Head of caudate nucleus (tissue), 42 donors: Measurements from ENCODE around the gene CFAP157.

Experiments used
- DNase-seq, 42 donors: peaks; one replicate each; pipeline versions ENCODE4 v3.0.0 to v3.0.0-alpha.2; 2020 to 2021; ENCODE audit warnings: mixed read lengths in 7 of 42
- intact Hi-C: fragments of 100-400 bp; cut with DNase I; formaldehyde crosslinking; loops from one replicate; pipeline ENCODE4 v1.15.0; 2022

CFAP157 gene

DNA sequence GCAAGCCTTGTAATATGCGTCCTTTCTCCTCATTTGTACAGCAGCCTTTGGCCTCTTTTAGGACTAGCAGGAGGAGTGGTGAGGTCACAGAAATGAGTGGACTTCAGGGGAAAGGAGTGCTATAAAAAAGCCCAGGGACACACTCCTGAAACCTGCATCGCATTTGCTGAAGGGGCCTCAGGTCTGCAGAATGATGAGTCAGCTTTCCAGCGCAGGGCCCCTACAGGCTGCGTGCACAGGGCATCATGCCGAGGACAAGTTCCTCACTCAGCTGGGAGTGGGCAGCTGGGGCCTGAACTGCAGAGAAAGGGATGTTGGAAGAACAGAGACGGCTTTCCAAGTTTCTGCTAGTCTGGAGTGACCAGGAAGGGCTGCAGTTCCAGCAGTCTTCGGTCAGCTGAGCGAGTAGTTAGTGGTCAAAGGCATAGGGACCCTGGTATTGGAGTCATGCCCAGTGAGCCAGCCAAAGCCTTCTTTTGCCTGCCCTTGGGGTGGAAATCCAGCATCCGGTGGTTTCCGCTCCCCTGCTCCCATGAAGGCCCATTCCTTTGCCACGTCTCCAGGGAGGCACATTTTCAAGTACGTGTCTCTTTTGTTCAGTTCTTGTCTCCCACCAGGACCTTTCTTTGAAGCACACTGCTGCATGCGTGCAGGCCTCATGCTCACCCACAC is 17.3 kb upstream of the CFAP157 start:
- intact Hi-C loops = no loop called here
- peak in 1 of 42 donors; percentile 30 for DNase-seq

- DNase-seq = peak in 12 of 42 donors; percentile 27 to 60 (median 42)
- intact Hi-C loops = no loop called here
Observed at GRCh38 chr9:127690735-127691134, 16.1 kb upstream of the CFAP157 start.

DNA sequence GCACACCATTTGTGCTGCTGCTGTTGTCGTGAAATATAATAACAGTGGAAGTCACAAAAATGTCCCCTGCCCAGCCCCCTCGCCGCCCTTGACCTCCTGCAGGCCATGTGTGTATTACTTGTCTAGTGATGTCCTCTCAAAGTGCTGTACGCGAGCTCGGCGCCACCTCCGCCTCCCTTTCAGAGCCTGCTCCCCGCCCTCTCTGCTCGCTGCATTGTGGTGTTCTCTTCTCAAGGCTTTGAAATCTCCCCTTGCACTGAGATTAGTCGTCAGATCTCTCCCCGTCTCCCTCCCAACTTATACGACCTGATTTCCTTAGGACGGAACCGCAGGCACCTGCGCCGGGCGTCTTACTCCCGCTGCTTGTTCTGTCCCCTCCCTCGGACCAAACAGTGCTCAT is 14.7 kb upstream of the CFAP157 start:
- DNase-seq = peak in 12 of 42 donors; percentile 10 to 61 (median 42)
- intact Hi-C loops = no loop called here

- intact Hi-C loops = no loop called here
- DNase-seq = peak in 35 of 42 donors; percentile 26 to 87 (median 62)
Observed at GRCh38 chr9:127693143-127693542, 13.6 kb upstream of the CFAP157 start.

GRCh38 chr9:127693697-127694096 is 13.1 kb upstream of the CFAP157 start:
- intact Hi-C loops = no loop called here
- no peak for DNase-seq

- intact Hi-C loops = no loop called here
- no peak for DNase-seq
Observed at GRCh38 chr9:127694890-127695720, 11.7 kb upstream of the CFAP157 start.

DNA sequence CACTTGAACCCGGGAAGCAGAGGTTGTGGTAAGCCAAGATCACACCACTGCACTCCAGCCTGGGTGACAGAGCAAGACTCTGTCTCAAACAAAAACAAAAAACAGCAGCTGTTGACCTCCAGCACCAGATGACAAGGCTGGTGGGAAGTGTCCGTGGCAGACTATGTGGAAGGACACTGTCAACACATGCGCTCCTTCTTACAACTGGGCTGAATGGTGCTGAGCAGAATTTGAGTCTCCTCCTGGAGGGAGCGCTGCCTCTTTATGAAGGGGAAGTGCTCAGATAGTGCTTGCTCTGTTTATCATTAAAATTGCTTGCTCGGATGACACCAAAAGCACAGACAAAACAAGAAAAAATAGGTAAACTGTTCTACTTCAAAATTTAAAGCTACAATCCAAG is 9.2 kb upstream of the CFAP157 start:
- intact Hi-C loops = no loop called here
- DNase-seq = no peak

GRCh38 chr9:127698386-127698785 is 8.4 kb upstream of the CFAP157 start:
- DNase-seq = no peak
- intact Hi-C loops = no loop called here

- DNase-seq = peak; percentile 89 to 99 (median 98)
- intact Hi-C loops = no loop called here
Observed at GRCh38 chr9:127698985-127699670, 7.7 kb upstream of the CFAP157 start.

DNA sequence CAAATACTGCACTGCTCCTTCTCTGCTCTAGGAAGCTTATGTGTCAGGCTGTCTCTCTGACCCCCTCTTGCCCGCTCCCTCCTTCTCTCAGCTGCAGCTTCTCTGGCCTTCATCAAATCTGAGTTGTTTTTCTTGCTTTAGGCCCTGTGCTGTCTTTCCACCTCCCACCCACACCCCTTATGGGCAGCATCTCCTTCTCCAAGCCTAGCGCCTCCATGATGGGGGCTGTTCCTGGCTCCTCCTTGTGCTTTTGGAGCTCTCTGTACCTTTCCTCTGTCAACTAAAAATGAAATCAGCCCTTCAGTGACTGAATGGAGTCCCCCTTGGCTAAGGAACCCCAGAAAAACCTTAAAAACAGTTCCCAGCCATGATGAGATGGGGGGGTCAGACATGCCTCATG is 6.6 kb upstream of the CFAP157 start:
- DNase-seq = no peak
- intact Hi-C loops = no loop called here

DNA sequence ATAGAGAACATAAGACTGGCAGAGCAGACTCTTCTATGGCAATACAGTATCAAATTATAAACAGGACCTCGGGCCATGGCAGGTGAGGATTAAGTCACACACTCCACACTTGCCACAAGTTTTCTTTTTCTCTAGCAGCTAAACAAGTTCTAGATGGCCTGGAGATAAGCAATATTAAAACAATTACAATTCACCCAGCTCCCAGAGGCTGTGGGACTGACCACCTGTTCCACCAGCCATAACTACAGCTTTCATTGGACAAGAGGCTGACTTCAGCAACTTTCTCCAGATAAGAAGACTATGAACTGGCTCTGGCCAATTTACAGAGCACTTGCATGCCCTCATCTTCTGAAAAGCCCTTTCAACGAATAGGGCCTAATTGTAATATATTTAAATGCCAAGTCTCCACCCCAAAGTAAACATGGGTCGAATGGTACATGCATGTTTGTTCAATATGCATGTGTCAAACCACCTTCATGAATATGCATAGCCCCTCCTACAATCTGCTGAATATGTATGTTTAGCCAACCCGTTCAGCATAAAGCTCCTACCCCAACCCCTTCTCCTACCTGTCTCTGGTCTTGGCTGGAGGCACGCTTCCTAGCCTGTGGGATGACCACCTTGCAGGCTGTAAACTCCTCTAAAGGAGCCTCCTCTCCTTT is 6.1 kb upstream of the CFAP157 start:
- no peak for DNase-seq
- intact Hi-C loops = no loop called here

- intact Hi-C loops = no loop called here
- DNase-seq = peak in 23 of 42 donors; percentile 25 to 75 (median 45)
Observed at GRCh38 chr9:127703289-127703946, 3.4 kb upstream of the CFAP157 start.

DNA sequence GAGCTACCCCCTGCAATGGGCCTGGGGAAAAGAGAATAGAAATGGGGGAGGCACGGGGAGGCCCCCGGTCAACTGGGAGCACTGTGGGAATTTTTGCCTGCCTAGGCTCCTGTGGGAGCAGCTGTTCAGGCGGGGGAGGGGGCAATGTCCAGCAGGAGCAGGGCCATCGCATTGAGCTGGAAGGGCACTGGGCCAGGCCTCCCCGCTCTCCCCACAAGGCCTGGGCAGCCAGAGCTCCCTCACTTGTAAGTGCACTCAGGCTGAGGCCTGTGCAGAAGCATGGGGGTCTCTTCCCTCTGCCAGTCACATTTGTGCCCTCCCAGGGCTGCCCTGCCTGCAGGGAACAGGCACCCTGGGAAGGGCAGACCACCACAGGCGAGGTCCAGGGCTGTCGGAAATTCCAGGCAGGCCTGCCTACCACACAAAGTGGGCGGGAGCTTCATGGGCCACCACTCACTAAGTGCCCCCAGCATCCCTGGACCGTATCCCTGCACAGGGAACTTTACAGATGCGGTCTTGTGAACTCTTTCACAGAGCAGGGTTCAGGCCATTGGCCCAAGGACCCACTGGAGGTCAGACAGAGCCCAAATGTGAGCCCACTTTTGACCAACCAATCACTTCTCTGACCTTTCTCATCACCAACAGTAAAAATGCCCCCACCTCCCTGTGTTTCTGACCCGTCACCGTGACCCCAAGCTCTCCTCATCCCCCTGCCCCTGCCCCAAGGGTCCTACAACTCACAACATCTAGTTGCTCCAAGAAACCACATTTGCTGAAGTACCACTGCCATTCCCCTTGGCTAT is 1.0 kb upstream of the CFAP157 start:
- no peak for DNase-seq
- intact Hi-C loops = no loop called here

DNA sequence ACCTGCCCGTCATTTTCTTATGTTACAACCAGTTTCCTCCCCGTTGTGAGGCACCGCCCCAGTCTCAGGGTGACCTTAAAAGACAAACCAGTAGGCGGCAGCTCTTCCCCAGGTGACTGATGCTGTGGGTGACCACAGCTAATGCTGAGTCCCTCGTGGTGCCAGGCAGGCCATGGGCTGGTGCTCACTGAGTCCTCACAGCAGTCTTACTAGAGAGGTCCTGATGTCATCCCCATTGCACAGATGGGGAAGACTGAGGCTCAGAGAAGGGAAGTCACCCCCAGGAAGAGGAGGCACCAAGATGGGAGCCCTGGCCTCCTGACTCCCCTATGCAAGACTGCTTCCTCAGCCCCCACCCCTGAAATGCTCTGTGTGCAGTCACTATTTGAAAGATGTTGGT is 978 bp downstream of the CFAP157 start:
- no peak for DNase-seq
- intact Hi-C loops = no loop called here

GRCh38 chr9:127708952-127709587 is 2.3 kb downstream of the CFAP157 start:
- no peak for DNase-seq
- intact Hi-C loops = no loop called here

- intact Hi-C loops = no loop called here
- DNase-seq = no peak
Observed at GRCh38 chr9:127710204-127710783, 3.5 kb downstream of the CFAP157 start.

GRCh38 chr9:127711226-127711701 is 4.5 kb downstream of the CFAP157 start:
- no peak for DNase-seq
- intact Hi-C loops = no loop called here
